SK-N-SH (cell line): ENCODE measurements around the gene THAP2. TPM values are rescaled to one million over a fixed set of nuclear protein-coding genes. Genes with fewer than 3 reads are reported as not detected.

ENCODE experiments used
- CTCF ChIA-PET: fragments of 300-600, 350-600 bp; formaldehyde crosslinking; extraction: SDS; loops from one replicate; lab custom pipeline; 2021; lab: Yijun Ruan, JAX
- POLR2A ChIA-PET: fragments of 350-600 bp; sonication (Branson Sonifier 250); formaldehyde crosslinking; extraction: SDS; loops from one replicate; lab custom pipeline; 2020; ENCODE audit warnings: antibody characterized with exemption, inconsistent platforms; lab: Yijun Ruan, JAX
- DNase-seq: peaks from one replicate; pipeline ENCODE4 v3.0.0; 2012
- H2AFZ ChIP-seq: fragments of 200-600 bp; sonication (generic); 2 replicates; pipeline ENCODE4 v1.8.1; 2016; ENCODE audit warnings: antibody characterized with exemption, mild to moderate bottlenecking, low read depth
- H3F3A ChIP-seq: fragments of 200-600 bp; sonication (generic); replicated peaks from 2 replicates; pipeline ENCODE3; 2016; ENCODE audit warnings: antibody characterized with exemption, mild to moderate bottlenecking; ENCODE audit not compliant: insufficient read depth
- H3K27ac ChIP-seq, 2 experiments: fragments of 200-500 bp in 1 of 2; fragments of 200-600 bp in 1 of 2; sonication (Bioruptor generic) in 1 of 2; sonication (generic), shearing (Covaris generic) in 1 of 2; 2 replicates each; pipeline versions ENCODE4 v1.5.1 to v1.6.1; 2014 to 2016; ENCODE audit warnings: low read depth in 2 of 2, inconsistent platforms in 1 of 2, low read length in 1 of 2, mild to moderate bottlenecking in 1 of 2, mixed read lengths in 1 of 2
- H3K27me3 ChIP-seq: fragments of 200-600 bp; sonication (generic), shearing (Covaris generic); 2 replicates; pipeline ENCODE4 v1.6.1; 2016; ENCODE audit warnings: mixed run types; ENCODE audit not compliant: insufficient read depth
- H3K36me3 ChIP-seq, 2 experiments: fragments of 200-500 bp in 1 of 2; fragments of 200-600 bp in 1 of 2; sonication (Bioruptor generic) in 1 of 2; sonication (generic) in 1 of 2; replicated peaks in 1 of 2; 2 replicates each; pipeline versions ENCODE3 to v1.5.1; 2014 to 2016; ENCODE audit warnings: low read length in 1 of 2, mild to moderate bottlenecking in 1 of 2; ENCODE audit not compliant: insufficient read depth in 2 of 2, control insufficient read depth in 1 of 2
- H3K4me1 ChIP-seq, 2 experiments: fragments of 200-500 bp in 1 of 2; fragments of 200-600 bp in 1 of 2; sonication (Bioruptor generic) in 1 of 2; sonication (generic), shearing (Covaris generic) in 1 of 2; 2 replicates each; pipeline versions ENCODE4 v1.5.1 to v1.6.1; 2014 to 2016; ENCODE audit warnings: low read depth in 1 of 2, low read length in 1 of 2, mixed run types in 1 of 2; ENCODE audit not compliant: insufficient read depth in 2 of 2, control insufficient read depth in 1 of 2
- H3K4me2 ChIP-seq: fragments of 200-600 bp; sonication (generic), shearing (Covaris generic); 2 replicates; pipeline ENCODE4 v1.6.1; 2017; ENCODE audit warnings: mixed run types
- H3K4me3 ChIP-seq, 2 experiments: fragments of 200-500 bp in 1 of 2; fragments of 200-600 bp in 1 of 2; sonication (Bioruptor generic) in 1 of 2; sonication (generic), shearing (Covaris generic) in 1 of 2; 2 replicates each; pipeline versions ENCODE4 v1.5.1 to v1.8.1; 2014 to 2016; ENCODE audit warnings: low read depth in 2 of 2, inconsistent platforms in 1 of 2, low read length in 1 of 2, mild to moderate bottlenecking in 1 of 2, mixed read lengths in 1 of 2, moderate library complexity in 1 of 2
- H3K79me2 ChIP-seq: fragments of 200-600 bp; sonication (generic); 2 replicates; pipeline ENCODE4 v1.8.1; 2017; ENCODE audit warnings: mild to moderate bottlenecking; ENCODE audit not compliant: insufficient read depth
- H3K9ac ChIP-seq: fragments of 200-600 bp; sonication (generic); 2 replicates; pipeline ENCODE4 v1.6.1; 2017; ENCODE audit warnings: mixed run types
- H3K9me2 ChIP-seq: fragments of 200-600 bp; sonication (generic); 2 replicates; pipeline ENCODE4 v1.6.1; 2017; ENCODE audit warnings: mixed run types
- H3K9me3 ChIP-seq: fragments of 200-600 bp; sonication (generic); 2 replicates; pipeline ENCODE4 v1.6.1; 2017; ENCODE audit warnings: mixed run types, mild to moderate bottlenecking, moderate library complexity
- H4K20me1 ChIP-seq: fragments of 200-600 bp; sonication (generic); 2 replicates; pipeline ENCODE4 v1.6.1; 2017; ENCODE audit warnings: mild to moderate bottlenecking, mixed run types; ENCODE audit not compliant: insufficient read depth
- CHD2 ChIP-seq: fragments of 150-350 bp; IDR thresholded peaks from 2 replicates; pipeline ENCODE4 v1.6.1; 2018; ENCODE audit warnings: low read length; ENCODE audit not compliant: partially characterized antibody
- ELF1 ChIP-seq: IDR thresholded peaks from 2 replicates; pipeline ENCODE4 v1.4.0; 2012
- FOXM1 ChIP-seq: IDR thresholded peaks from 2 replicates; pipeline ENCODE4 v1.4.0; 2012; ENCODE audit warnings: low read depth, mild to moderate bottlenecking
- GATA2 ChIP-seq: sonication (generic); formaldehyde crosslinking; IDR thresholded peaks from 2 replicates; pipeline ENCODE4 v1.5.0; 2020; ENCODE audit warnings: mild to moderate bottlenecking, missing genetic modification reagents
- JUND ChIP-seq: IDR thresholded peaks from 2 replicates; pipeline ENCODE4 v1.4.0; 2012
- MEF2A ChIP-seq: IDR thresholded peaks from 2 replicates; pipeline ENCODE4 v1.4.0; 2012; ENCODE audit warnings: low read depth, borderline replicate concordance
- MXI1 ChIP-seq: IDR thresholded peaks from 2 replicates; pipeline ENCODE4 v1.6.1; 2012; ENCODE audit warnings: mild to moderate bottlenecking, low read depth, low read length, improper control_type of control experiment
- NFIC ChIP-seq: IDR thresholded peaks from 2 replicates; pipeline ENCODE4 v1.4.0; 2012; ENCODE audit warnings: borderline replicate concordance
- NRF1 ChIP-seq: IDR thresholded peaks from 2 replicates; pipeline ENCODE4 v1.6.1; 2012; ENCODE audit warnings: low read depth, mild to moderate bottlenecking, low read length
- POLR2AphosphoS5 ChIP-seq: IDR thresholded peaks from 2 replicates; pipeline ENCODE4 v1.6.1; 2012; ENCODE audit warnings: low read depth, low read length
- RXRA ChIP-seq: IDR thresholded peaks from 2 replicates; pipeline ENCODE4 v1.4.0; 2012; ENCODE audit warnings: low read depth, mild to moderate bottlenecking, borderline replicate concordance
- SIN3A ChIP-seq: IDR thresholded peaks from 2 replicates; pipeline ENCODE4 v1.6.1; 2012; ENCODE audit warnings: low read depth, mild to moderate bottlenecking, low read length, moderate library complexity, borderline replicate concordance
- TCF12 ChIP-seq: IDR thresholded peaks from 2 replicates; pipeline ENCODE4 v1.4.0; 2012
- YY1 ChIP-seq: IDR thresholded peaks from 2 replicates; pipeline ENCODE4 v1.4.0; 2012; ENCODE audit warnings: low read depth, mild to moderate bottlenecking
- whole genome bisulfite sequencing: methylation state at CpG from one replicate; pipeline ENCODE4 v1.1.6; 2017; ENCODE audit warnings: low lambda C conversion rate; 5-methylcytosine and 5-hydroxymethylcytosine counted together
- polyA plus RNA-seq, 3 experiments: library from polyadenylated mRNA; depleted of rRNA; stranded (reverse); fragments of >200 nt; gene quantifications; 2 replicates each; pipeline ENCODE4 v1.2.3, GENCODE V29; 2012
- TF ChIP-seq, protein P1 (sequence below): fragments of 150-350 bp; IDR thresholded peaks from 2 replicates; pipeline ENCODE4 v1.6.1; 2017; ENCODE audit warnings: antibody characterized with exemption, low read length, low read depth, borderline replicate concordance
- TF ChIP-seq, protein P2 (sequence below): fragments of 200-600 bp; sonication (generic); IDR thresholded peaks from 2 replicates; pipeline ENCODE4 v1.6.1; 2017; ENCODE audit warnings: antibody characterized with exemption, mild to moderate bottlenecking, moderate library complexity
- TF ChIP-seq, protein P3 (sequence below): IDR thresholded peaks from 2 replicates; pipeline ENCODE4 v1.4.0; 2012; ENCODE audit warnings: low read depth, borderline replicate concordance

Gene THAP2
- polyA plus RNA-seq, 1 of the 3 experiments (the other 2 are of a cell fraction): 2.9 TPM

DNA sequence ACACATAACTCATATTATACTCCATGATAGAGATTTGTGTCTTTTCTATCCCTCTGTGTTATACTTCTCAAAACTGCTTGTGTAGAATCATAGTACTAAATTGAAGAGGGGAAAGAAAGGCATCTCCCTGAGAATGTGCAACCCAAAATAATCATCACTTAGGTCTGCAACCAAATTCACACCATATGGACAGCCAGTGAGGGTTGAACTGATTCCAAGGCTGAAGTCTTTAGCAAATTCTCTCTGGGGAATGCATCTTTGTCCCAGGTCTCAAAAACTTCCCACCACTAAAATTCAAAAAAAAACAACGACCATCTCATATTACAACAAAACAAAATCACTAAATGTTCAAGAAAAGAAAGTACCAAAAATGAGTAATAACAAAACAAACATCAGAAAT is 11.4 kb upstream of the THAP2 start:
- Histone ChIP-seq H4K20me1 (peaks cover 34% of the 10 kb centered on the region), H3F3A (no peaks in the 10 kb centered on the region)
- TF ChIP-seq GATA2 (CRISPR knock-in tag) (no peak), NFIC (no peak), ELF1 (no peak), SIN3A (no peak), MXI1 (no peak), NRF1 (no peak), CHD2 (no peak), JUND (no peak), RXRA (no peak), FOXM1 (no peak), MEF2A (no peak), YY1 (no peak), POLR2AphosphoS5 (no peak), TCF12 (no peak)
- TF ChIP-seq, protein P1, sequence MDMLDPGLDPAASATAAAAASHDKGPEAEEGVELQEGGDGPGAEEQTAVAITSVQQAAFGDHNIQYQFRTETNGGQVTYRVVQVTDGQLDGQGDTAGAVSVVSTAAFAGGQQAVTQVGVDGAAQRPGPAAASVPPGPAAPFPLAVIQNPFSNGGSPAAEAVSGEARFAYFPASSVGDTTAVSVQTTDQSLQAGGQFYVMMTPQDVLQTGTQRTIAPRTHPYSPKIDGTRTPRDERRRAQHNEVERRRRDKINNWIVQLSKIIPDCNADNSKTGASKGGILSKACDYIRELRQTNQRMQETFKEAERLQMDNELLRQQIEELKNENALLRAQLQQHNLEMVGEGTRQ: no peak
- TF ChIP-seq, protein P2, sequence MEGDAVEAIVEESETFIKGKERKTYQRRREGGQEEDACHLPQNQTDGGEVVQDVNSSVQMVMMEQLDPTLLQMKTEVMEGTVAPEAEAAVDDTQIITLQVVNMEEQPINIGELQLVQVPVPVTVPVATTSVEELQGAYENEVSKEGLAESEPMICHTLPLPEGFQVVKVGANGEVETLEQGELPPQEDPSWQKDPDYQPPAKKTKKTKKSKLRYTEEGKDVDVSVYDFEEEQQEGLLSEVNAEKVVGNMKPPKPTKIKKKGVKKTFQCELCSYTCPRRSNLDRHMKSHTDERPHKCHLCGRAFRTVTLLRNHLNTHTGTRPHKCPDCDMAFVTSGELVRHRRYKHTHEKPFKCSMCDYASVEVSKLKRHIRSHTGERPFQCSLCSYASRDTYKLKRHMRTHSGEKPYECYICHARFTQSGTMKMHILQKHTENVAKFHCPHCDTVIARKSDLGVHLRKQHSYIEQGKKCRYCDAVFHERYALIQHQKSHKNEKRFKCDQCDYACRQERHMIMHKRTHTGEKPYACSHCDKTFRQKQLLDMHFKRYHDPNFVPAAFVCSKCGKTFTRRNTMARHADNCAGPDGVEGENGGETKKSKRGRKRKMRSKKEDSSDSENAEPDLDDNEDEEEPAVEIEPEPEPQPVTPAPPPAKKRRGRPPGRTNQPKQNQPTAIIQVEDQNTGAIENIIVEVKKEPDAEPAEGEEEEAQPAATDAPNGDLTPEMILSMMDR: no peak
- TF ChIP-seq, protein P3, sequence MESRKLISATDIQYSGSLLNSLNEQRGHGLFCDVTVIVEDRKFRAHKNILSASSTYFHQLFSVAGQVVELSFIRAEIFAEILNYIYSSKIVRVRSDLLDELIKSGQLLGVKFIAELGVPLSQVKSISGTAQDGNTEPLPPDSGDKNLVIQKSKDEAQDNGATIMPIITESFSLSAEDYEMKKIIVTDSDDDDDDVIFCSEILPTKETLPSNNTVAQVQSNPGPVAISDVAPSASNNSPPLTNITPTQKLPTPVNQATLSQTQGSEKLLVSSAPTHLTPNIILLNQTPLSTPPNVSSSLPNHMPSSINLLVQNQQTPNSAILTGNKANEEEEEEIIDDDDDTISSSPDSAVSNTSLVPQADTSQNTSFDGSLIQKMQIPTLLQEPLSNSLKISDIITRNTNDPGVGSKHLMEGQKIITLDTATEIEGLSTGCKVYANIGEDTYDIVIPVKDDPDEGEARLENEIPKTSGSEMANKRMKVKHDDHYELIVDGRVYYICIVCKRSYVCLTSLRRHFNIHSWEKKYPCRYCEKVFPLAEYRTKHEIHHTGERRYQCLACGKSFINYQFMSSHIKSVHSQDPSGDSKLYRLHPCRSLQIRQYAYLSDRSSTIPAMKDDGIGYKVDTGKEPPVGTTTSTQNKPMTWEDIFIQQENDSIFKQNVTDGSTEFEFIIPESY: no peak
- TF ChIP-seq, all 33 proteins: peak for 0
- H3K9ac ChIP-seq: no peak overlapping the region
- no peak overlapping the region for H3K27ac ChIP-seq
- H2AFZ ChIP-seq: no peak overlapping the region
- H3K4me3 ChIP-seq: no peak overlapping the region
- DNase-seq: no peak
- 0 out of 2 replicates have a peak, but pooled peaks cover 13% of the 10 kb centered on the region for H3K9me3 ChIP-seq
- peaks cover 0 to 4% of the 10 kb centered on the region in 2 experiments; a peak in 2 of 4 replicates for H3K4me1 ChIP-seq
- CTCF ChIA-PET: no interaction called here
- H3K9me2 ChIP-seq: no peaks in the 10 kb centered on the region
- 100% methylated on average over 1 of the region's 1 CpG for WGBS
- H3K79me2 ChIP-seq: peaks cover 98% of the 10 kb centered on the region
- POLR2A ChIA-PET: no interaction called here
- no peaks in the 10 kb centered on the region for H3K27me3 ChIP-seq
- H3K36me3 ChIP-seq: peaks cover 75 to 91% of the 10 kb centered on the region in 2 experiments
- H3K4me2 ChIP-seq: no peak overlapping the region
